PC-9 (cell line): ENCODE results near the gene PITPNM3.

Experiments
- CTCF ChIP-seq: fragments of 200-600 bp; sonication (generic); conservative IDR thresholded peaks from 2 replicates; pipeline ENCODE4 v1.6.1; 2017; ENCODE audit warnings: mixed run types, antibody characterized with exemption, mild to moderate bottlenecking, moderate library complexity
- EZH2 ChIP-seq: fragments of 200-600 bp; sonication (generic); IDR thresholded peaks from 2 replicates; pipeline ENCODE4 v1.8.0; 2017; ENCODE audit warnings: antibody characterized with exemption, low read depth

- TF ChIP-seq CTCF (no peak), EZH2 (no peak)
Measured at GRCh38 chr17:6554342-6554741, 2.0 kb downstream of the PITPNM3 start.
